ENCODE measurements around the gene HOXA4.

The HOXA4 gene

DNA sequence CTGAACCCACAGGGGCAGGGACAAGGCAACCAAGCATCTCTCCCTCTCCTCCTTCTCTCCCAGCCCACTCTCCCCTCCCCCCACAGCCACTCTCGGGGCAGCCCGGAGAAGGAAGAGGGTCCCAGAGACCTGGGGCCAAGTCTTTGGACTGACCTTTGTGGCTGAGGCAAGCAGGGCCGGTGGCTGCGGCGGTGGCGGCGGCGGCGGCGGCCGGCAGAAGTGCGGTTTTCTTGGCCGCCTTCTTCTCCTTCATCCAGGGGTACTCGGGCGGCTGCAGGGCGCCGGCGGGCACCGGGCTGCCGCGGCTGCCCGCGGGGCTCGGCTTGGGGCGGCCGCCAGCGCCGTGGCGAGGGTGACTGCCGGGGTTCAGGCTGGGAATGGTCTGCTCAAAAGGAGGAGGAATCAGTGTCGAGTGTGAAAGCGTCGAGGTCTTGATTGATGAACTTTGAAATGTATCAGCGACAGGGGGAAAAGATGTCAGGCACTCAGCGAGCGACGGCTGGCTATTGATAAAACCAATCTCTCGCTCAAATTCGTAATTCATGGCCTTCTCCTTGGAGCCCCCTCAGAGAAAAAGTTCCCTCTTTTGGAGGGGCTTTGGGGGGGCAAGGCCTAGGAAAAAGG is 28.5 kb downstream of the HOXA4 start:
- DNase-seq: no peak

DNA sequence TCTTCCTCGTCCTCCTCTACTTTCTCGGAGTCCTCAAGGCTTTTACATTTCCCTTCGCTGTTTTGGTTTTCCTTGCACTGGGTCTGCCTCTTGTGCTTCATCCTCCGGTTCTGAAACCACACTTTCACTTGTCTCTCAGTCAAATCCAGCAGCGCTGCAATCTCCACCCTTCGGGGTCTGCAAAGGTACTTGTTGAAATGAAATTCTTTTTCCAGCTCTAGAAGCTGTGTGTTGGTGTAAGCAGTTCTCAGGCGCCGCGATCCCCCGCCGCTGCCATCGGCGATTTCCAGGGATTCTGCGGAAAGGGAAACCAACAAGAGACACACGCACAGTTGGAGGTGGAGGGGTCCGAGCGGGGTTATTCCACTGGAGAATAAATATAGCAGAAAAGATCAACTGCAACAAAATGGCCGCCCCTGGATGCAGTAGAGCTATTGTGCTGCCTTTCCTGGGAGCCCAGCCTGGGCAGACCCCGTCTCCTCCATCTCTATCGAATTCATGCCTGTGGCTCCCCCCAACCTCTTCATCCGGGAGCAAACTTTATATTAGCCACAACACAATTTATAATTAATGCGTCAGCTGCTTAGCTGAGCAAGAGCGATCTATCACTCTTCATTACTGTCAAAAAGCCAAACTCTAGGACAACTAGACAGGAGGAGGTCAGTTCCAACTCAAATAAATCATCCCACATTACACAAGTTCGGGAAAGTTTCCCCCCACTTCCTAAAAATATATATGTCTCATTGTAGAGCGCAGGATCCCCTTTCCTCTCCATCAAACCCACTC is 29.2 kb downstream of the HOXA4 start:
- no peak for DNase-seq

DNA sequence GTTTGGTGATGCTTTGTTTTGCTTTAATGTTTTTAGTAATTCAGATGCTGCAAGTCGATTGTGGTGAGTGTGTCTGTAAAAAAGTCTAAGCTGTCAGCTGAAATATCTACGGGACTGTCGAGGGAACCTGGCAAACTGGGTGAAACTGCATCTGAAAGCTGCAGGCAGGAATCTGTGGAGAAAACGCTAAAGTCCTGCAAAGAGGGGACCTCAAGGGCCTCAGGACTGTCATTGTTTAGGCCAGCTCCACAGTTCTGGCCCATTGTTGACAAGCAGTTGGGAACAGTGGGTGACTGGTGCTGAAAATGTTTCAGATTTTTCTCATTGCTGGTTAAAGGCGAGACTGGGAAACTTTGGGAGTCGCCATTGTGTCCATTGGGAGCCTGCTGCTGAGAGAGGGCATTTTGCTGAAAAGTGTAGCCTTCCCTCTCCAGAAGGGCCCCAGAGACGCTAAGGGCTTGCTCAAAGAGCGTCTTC is 29.8 kb downstream of the HOXA4 start:
- no peak for DNase-seq

DNA sequence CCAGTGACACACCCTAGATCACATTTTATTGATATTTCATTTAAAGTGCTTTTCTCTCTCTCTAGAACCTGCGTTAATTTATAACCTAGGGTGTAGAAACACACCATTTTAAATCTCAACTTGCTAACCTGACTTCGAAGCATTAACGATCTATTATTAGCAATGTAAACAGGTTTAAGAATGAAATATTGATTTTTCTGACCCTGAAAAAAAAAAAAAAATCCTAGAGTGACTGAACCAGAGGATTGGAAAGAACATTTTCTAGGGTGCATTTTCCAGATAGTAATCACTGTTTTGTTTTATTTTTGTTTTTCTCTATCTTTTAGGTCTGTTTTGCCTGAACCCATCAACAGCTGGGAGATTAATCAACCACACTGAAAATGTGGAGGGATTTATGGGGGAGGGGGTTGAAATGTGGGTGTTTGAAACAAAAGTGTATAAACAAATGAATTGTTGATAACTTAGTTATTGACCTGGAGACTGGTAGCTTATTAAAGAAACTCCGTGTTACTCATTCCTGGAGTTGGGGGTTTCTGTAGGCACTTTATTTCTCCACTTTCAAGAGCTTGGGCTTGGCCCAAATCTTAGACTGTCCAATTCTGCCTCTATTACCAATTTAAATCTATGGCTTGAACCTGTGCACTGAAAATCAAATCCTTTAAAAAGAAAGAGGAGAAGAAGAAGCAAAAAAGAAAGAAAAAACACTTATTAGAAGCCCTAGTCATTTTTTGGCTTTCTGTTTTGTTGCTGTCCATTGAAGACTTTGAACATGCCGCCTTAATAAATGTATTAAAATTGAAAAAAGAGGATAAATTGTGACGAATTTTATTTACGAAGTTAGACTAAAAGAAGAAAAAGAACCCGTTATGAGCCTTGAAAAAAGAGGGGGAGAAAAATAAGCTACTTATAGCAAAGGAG is 30.8 kb downstream of the HOXA4 start:
- DNase-seq: no peak

DNA sequence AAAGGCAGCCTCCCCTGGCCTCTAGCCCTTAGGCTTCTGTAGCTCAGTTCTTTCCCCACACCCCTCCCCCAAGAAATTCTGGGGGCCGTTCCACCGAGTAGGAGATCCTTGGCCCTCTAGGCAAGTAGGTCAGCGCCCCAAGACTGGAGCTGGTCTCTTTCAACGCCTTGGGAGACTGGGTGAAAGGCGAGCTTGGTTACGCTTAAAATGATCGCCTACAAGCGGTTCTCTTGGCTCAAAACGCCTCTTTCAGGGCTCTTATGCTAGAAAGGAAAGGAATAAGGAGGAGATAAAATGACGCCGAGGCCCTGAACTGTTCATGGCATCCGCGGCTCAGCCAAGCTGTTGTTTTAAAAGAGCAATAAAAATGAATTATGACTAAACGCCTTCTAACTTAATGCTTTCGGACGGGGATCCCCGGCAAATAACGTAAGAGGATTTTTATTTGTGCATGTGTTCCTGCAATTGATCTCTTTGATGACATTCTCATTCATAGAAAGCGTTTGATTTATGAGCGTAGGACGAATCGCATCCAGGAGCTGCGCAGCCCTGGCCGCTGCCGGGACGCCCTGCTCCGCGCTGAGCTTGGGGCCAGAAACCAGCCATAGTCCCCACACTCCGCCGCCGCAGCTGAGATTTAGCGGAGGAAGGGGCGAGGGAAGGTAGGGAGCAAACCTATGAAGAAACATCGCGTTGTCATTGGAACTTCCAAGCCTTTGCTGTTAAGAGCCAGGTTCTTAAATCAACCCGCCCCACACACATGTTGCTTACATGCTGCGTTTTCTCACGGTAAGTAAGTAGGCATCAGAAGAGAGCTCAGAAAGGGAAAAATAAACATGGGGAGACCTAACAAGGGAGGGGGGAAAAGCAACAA is 31.7 kb downstream of the HOXA4 start:
- no peak for DNase-seq

- no peak for DNase-seq
Observed at GRCh38 chr7:27097686-27098577, 32.6 kb downstream of the HOXA4 start.

DNA sequence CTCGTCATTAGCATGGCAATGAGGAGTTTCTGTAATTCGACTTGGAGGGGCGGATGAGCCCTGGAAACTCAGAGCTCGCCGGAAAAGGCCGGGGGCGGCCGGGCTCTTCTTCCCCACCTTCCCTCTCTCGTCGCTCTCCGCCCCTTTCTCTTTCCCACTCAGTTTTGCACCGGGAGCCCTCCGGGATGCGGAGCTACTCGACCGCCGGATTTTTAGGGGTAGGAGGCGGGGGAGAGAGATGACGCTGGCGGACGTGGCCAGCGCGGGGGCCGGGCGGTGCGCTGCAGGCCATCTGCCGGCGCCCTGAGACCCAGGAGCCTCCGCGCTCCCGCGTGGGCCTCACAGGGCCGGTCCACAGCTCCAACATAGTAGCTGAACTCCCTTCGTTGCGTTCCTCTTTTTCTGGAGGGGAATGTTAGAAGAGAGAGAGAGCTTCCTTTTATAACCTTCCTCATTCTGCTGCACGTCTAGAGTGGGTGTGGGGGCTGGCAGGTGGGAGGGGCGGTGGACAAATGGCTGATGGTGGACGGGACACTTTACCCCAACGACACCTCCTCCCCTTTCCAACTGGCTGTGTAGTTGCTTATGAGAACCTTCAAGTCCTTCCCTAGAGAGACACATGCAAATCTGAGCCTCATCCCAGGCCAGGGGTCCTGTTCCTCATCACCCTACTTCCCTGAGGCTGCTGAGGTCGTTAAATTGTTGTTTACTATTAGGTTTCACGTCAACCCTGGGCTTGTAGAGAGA is 33.6 kb downstream of the HOXA4 start:
- no peak for DNase-seq

DNA sequence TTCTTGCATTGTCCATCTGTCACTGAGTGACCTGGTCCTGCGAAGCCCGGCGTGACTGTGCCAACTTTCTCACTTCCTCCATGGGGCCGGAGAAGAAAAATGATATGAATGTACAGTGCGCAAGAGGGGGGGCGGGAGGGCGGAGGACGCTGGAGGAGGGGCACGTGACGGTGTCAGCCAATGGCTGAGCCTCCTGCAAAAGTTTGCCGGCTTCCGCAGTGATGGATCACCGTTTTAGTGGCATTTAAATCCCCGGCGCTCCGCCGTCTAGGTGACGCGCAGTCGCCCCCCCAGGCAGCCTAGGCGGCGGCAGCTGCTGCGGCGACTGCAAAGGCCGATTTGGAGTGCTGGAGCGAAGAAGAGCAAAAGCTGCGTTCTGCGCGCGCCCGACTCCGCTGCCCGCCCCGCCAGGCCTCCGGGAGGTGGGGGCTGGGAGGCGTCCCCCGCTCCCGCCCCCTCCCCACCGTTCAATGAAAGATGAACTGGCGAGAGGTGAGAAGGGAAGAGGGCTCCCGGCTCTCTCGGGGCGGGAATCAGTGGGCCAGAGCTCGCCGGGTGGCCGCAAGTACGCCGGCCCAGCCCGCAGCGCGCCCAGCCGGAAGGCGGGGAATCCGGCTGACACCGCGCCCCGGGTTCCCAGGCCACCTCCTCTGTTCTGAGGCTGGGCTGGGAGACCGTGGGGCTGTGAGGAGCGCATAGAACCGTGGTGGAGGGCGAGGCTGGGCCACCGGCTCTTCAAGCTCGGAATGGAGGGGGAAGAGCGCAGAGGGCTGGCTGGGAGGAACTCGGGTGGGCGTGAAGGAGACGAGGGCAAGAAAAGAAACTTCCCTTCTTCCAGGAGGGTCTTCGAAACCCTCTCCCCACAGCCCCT is 34.4 kb downstream of the HOXA4 start, which contains the start of gene HOXA1:
TSS of gene HOXA1 (minus strand) at position 104 of the 871 bp plus-strand sequence. CDS start at position 16, 88 bp downstream.
- peak; percentile 43 for DNase-seq

- no peak for DNase-seq
Observed at GRCh38 chr7:27095050-27095896, 35.3 kb downstream of the HOXA4 start.

GRCh38 chr7:27094304-27095049 is 36.1 kb downstream of the HOXA4 start:
- no peak for DNase-seq

DNA sequence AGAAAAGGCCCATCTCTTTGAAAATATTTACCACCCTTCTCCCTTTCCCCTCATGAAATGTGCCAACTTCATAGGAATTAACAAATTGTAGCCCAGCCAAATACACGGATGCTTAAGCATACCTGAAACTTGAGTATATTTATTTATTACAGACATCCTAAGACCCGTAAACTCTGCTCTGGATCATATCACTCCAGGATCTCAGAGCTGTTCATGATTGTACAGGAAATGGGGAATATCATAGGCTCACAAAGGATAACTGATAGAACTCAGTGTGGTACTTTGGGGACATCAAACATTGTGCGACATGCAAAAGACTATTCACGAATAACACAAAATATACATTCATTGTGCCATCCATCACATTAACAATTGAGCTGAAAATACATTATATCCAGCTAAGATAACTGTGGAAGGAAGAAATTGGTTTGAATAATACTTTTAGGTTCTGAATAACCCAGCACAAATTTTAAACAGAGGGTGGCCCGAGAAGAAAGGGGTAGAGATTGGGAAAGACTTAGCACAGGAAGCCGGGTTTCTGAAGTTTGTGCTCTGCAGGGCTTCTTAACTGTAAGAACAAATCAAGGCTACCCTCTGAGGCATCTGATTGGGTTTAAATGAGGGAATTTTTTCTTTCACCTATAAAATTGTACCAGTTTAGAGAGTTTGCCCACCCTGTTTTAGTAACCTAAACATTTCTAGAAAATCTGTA is 37.2 kb downstream of the HOXA4 start:
- no peak for DNase-seq

DNA sequence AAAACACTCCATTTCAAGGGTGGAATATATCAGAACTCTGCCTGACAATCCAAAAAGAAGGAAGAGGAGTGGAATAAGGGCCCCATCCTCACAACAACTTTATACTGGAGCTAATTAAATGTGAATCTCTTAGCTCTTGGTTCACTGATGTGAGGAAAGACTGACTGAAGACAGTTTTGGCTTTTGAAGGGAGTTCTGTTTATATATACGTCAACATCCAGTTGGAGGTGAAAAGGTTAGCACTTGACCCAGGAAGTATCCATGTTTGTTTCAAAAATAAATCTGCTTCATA is 37.8 kb downstream of the HOXA4 start:
- no peak for DNase-seq

GRCh38 chr7:27091941-27092818 is 38.4 kb downstream of the HOXA4 start:
- no peak for DNase-seq

- no peak for DNase-seq
Observed at GRCh38 chr7:27091105-27091504, 39.5 kb downstream of the HOXA4 start.

DNA sequence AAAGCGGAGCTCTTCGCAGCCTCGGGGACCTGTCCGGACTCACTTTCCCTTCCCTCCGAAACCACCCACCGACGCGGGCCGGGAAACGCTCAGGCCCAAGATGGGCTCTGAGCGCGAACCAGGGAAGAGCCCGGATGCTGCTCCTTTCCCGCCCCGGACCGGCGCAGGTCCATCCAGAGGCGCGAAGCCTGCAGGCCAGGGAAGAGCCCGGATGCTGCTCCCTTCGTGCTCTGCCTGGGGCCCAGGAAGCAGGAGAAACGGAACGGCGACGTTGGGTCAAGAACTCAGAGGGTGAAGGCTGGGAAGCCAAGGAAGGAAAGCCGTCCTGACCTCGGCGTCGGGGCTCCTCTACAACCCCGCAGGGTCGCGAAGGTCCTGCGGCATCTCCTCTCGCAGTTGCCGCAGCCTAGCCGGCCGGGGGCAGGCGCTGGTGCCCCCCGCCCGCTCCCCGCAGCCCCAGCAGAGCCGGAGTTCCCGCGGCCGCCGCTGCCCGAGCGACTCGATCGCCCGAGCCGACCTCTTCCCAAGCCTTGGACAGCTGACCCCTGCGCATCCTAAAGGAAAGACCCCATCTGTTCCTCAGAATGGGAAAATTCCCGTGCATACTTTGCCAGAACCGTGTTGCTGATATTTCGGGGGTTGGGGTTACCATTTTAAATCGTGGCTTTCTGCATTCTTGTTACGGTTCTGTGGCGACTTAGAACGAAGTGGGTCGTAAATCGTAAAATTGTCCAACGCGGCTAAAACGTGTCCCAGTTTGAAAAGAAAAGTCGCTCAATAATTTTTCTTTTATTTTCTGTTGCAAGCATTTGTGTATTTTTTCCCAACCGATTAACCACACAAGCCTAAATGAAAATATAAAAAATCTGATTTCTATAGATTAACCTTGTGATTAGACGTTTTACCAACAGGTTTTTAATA is 42.3 kb downstream of the HOXA4 start:
- no peak for DNase-seq
